ENCODE results near the gene U2AF2.

DNA sequence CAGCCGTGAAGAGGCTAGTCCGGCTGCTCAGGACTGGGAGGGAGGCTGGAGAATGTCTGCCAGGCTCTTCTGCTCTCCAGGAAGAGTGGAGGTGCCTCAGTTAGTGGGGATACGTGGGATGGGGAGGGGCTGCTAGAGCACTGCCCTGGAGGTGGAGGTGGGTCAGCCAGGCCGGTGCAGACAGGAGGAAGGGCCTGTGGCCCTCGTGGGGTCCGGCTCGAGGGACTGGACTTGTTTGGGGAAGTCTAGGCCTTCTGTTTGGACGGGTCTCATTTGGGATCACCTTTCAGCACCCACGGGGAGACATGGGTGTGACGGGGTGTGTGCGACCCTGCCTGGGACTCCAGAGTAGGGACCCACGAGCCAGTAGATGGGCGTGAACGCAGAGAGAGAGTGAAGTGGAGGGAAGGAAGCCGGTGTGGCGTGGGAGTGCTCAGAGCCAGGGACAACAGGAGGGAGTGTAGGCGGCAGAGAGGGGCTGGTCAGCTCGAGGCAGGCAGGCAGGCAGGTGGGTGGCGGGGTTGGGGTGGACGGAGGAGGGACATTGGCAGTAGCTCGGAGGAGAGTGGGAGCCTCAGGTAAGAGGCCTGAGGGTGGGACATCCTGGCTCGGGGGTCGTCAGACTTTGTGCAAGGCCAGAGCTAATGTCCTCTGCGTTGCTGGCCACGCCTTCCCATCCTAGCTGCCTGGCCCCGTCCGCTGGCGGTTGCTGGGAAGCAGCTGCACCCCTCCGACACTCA is 31.6 kb downstream of the U2AF2 start:
- TF ChIP-seq EZH2 (IDR thresholded peaks at IDR 0.05; ENCODE audit: borderline replicate concordance) (no peak), CTCF (IDR thresholded peaks at IDR 0.05; ENCODE audit: poor library complexity) (no peak)

Measured in hepatocyte (in vitro differentiated cells).